Small intestine (tissue), 7 donors: ENCODE data around the gene LILRB1. TPM values are rescaled to one million over a fixed set of nuclear protein-coding genes. Genes with fewer than 3 reads are reported as not detected.
"Not testable (repeated sequence)": the region's sequence is repeated elsewhere in the genome, so short reads cannot be mapped to it uniquely, and the experiment has no call there.

Experiments used
- DNase-seq, 2 donors: peaks; one replicate each; pipeline versions ENCODE4 v3.0.0 to v3.0.0-alpha.2; 2013
- FAIRE-seq: peaks from 2 replicates; lab custom pipeline; 2012; peaks lifted over from hg19 to GRCh38; lab: Jason Lieb, UNC
- H3K27ac ChIP-seq, 3 donors: one replicate each; pipeline ENCODE4 v1.5.1; 2013; ENCODE audit warnings: low read length in 2 of 3, mild to moderate bottlenecking in 2 of 3, control low read depth in 1 of 3, inconsistent platforms in 1 of 3, low read depth in 1 of 3, moderate library complexity in 1 of 3
- H3K27me3 ChIP-seq, 3 donors: one replicate each; pipeline ENCODE4 v1.6.1; 2013; ENCODE audit warnings: low read length in 3 of 3, inconsistent platforms in 1 of 3; ENCODE audit not compliant: control insufficient read depth in 3 of 3, insufficient read depth in 3 of 3
- H3K36me3 ChIP-seq, 3 donors: one replicate each; pipeline ENCODE4 v1.6.1; 2013; ENCODE audit warnings: low read length in 3 of 3, inconsistent platforms in 1 of 3, low read depth in 1 of 3, mild to moderate bottlenecking in 1 of 3, moderate library complexity in 1 of 3; ENCODE audit not compliant: control insufficient read depth in 3 of 3, insufficient read depth in 2 of 3
- H3K4me1 ChIP-seq, 3 donors: one replicate each; pipeline ENCODE4 v1.6.1; 2013; ENCODE audit warnings: low read length in 2 of 3, inconsistent platforms in 1 of 3, low read depth in 1 of 3, mild to moderate bottlenecking in 1 of 3, moderate library complexity in 1 of 3; ENCODE audit not compliant: control insufficient read depth in 3 of 3, insufficient read depth in 2 of 3
- H3K4me3 ChIP-seq, 3 donors: one replicate each; pipeline ENCODE4 v1.5.1; 2013; ENCODE audit warnings: low read length in 3 of 3, control low read depth in 1 of 3, inconsistent platforms in 1 of 3, low read depth in 1 of 3, mild to moderate bottlenecking in 1 of 3, moderate library complexity in 1 of 3
- H3K9me3 ChIP-seq, 2 donors: one replicate each; pipeline ENCODE4 v1.6.1; 2013; ENCODE audit warnings: low read depth in 1 of 2, low read length in 1 of 2; ENCODE audit not compliant: control insufficient read depth in 2 of 2, insufficient read depth in 1 of 2
- WGBS, 3 donors: extraction: QIAGEN DNeasy Blood & Tissue Kit; methylation state at CpG; one replicate each; pipeline ENCODE4 v1.1.7; 2013; 5-methylcytosine and 5-hydroxymethylcytosine counted together
- polyA plus RNA-seq, 4 donors: library from polyadenylated mRNA; stranded (reverse) in 3 of 4; unstranded in 1 of 4; fragments of 200-250 nt in 3 of 4; fragments of 120-200 nt in 1 of 4; gene quantifications; one replicate each; pipeline versions ENCODE4 v1.2.1 to v1.2.3, GENCODE V29; 2013
- donor health status: healthy with polysubstance abuse.
- donor health status: control.
- donor health status: control.
- donor health status: Bipolar disorder and iron deficiency.
- donor health status: healthy.

Gene LILRB1
- polyA plus RNA-seq, 4 donors: 0.45 to 3.5 (median 1.8) TPM

GRCh38 chr19:54616057-54616456, 14.2 kb upstream of the LILRB1 start:
- FAIRE-seq: no peak
- peak overlapping the region in 1 of 3 donors; percentile 78 for H3K27ac ChIP-seq

GRCh38 chr19:54616821-54617560, 13.3 kb upstream of the LILRB1 start:
- Histone ChIP-seq H3K27ac (peak overlapping the region in 1 of 3 donors; percentile 78), H3K27me3 (no peaks in the 10 kb centered on the region), H3K9me3 (peaks cover 0 to 6% of the 10 kb centered on the region in 2 donors), H3K4me3 (no peak overlapping the region), H3K36me3 (no peaks in the 10 kb centered on the region), H3K4me1 (no peaks in the 10 kb centered on the region)
- 42 to 63% (median 57%) methylated on average over 5 of the region's 5 CpGs for WGBS, 3 donors
- DNase-seq: no peak
- no peak for FAIRE-seq

More at GRCh38 chr19:54616057-54616456, 14.2 kb upstream of the LILRB1 start:
- no peaks in the 10 kb centered on the region for H3K36me3 ChIP-seq
- WGBS, 3 donors: 60 to 64% (median 62%) methylated on average over 3 of the region's 3 CpGs
- DNase-seq: no peak
- no peak overlapping the region for H3K4me3 ChIP-seq
- no peaks in the 10 kb centered on the region for H3K4me1 ChIP-seq
- H3K27me3 ChIP-seq: no peaks in the 10 kb centered on the region
- H3K9me3 ChIP-seq: peaks cover 0 to 6% of the 10 kb centered on the region in 2 donors

DNA sequence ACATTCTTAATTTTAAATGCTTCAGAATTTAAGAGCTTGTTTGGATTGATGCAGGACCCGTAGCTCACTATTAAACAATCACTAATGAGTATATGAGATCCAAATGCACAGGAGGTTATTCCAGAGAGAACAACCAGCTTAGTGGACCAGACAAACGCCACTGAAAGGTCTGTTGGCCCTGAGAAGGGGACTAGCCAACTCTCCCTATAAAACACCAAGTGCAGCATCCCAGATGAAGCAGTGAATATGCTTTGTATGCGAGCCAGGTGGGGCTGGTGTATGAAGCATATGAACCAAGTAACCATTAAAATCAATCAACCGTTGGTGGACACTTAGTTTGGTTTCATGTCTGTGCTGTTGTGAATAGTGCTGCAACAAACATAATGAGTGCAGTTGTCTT, 9.8 kb upstream of the LILRB1 start:
- H3K4me1 ChIP-seq: no peaks in the 10 kb centered on the region
- no peak for DNase-seq
- H3K36me3 ChIP-seq: no peaks in the 10 kb centered on the region
- 63 to 71% (median 64%) methylated on average over 4 of the region's 4 CpGs for WGBS, 3 donors
- H3K4me3 ChIP-seq: no peak overlapping the region
- no peaks in the 10 kb centered on the region for H3K27me3 ChIP-seq
- no peak for FAIRE-seq
- H3K9me3 ChIP-seq: peaks cover 0 to 2% of the 10 kb centered on the region in 2 donors
- H3K27ac ChIP-seq: no peak overlapping the region

DNA sequence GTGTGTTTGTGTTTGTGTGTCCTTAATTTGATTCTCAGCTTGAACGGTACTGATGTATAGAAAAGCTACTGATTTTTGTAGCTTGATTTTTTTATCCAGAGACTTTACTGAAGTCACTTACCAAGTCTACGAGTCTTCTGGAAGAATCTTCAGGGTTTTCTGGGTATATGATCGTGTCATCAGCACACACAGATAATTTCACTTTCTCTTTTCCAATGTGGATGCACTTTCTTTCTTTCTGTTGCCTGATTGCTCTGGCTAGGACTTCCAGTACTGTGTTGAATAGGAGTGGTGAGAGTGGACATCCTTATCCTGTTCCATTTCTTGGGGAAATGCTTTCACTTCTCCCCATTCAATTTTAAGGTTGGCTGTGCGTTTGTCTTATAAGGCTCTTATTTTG, 7.9 kb upstream of the LILRB1 start:
- no peak overlapping the region for H3K4me3 ChIP-seq
- FAIRE-seq (no peak), DNase-seq (no peak)
- WGBS, 3 donors: 47 to 55% (median 49%) methylated on average over 4 of the region's 4 CpGs
- H3K27ac ChIP-seq: no peak overlapping the region
- no peaks in the 10 kb centered on the region for H3K4me1 ChIP-seq
- H3K9me3 ChIP-seq: peaks cover 0 to 2% of the 10 kb centered on the region in 2 donors
- peaks cover 0 to 5% (median 0%) of the 10 kb centered on the region in 3 donors for H3K27me3 ChIP-seq
- no peaks in the 10 kb centered on the region for H3K36me3 ChIP-seq

GRCh38 chr19:54624234-54624633, 6.0 kb upstream of the LILRB1 start:
- not testable (repeated sequence) for H3K27ac ChIP-seq, DNase-seq, H3K4me1 ChIP-seq, H3K27me3 ChIP-seq, H3K9me3 ChIP-seq, H3K4me3 ChIP-seq, H3K36me3 ChIP-seq, FAIRE-seq
- WGBS, 3 donors: 56 to 69% (median 63%) methylated on average over 7 to 10 of the region's 10 CpGs

DNA sequence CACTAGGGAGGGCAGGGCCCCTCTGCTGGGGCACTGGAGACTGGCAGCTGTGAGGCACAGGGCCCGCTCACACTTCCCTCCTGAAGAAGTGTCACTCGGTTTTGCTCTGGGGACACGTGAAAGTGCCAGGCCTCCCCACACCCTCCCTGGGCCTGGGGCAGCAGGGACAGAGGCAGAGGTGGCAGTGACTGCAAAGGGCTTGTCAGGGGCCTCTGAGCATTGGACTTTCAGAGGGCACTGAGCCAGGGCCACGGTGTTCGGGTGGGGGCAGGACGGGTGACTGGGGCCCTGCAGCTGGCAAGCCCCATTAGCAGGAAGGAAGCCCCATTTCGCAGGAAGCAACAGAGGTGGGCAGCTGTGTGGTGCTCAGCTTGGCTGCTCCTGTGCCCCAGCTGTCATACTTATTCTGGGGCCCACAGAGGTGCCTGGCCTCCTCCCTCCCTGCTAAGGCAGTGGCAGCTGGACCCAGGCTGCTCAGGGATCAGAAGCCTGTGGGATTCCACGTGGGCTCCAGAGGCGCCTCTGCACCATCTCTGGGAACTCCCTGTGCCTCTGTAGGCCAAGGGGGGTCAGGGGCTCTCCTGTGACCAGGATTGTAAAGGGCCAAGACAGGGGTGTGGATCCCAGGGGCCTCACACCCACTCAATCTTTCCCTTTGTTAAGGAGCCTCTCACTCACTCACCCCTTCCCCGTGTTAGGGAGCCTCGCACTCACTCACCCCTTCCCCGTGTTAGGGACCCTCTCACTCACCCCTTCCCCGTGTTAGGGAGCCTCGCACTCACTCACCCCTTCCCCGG, 5.2 kb upstream of the LILRB1 start:
- 60 to 83% (median 67%) methylated on average over 9 to 14 of the region's 15 CpGs for WGBS, 3 donors
- H3K36me3 ChIP-seq, H3K27ac ChIP-seq, FAIRE-seq, DNase-seq, H3K4me1 ChIP-seq, H3K9me3 ChIP-seq, H3K4me3 ChIP-seq, H3K27me3 ChIP-seq: not testable (repeated sequence)

DNA sequence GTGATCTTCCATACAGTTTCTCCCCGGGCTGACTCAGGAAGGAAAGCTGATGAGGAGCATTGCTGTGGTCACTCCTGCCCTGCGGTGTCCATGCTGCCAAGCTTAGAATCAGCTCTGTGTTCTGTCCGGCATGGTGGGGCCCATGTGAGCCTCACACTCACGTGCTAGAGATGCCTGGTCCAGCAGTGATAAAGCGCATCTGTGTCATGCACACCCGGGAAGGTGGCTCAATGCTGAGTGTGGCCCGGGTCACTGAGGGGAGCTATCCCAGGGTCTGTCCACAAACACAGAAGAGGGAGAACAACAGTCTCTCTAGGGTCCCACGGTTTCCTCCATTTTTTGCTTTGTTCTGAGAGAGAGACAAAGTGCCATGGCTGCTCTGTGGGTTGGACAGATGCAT, 3.5 kb upstream of the LILRB1 start:
- Histone ChIP-seq H3K4me1 (no peaks in the 10 kb centered on the region), H3K27ac (no peak overlapping the region), H3K36me3 (no peaks in the 10 kb centered on the region), H3K27me3 (peaks cover 0 to 5% (median 0%) of the 10 kb centered on the region in 3 donors), H3K9me3 (no peaks in the 10 kb centered on the region), H3K4me3 (no peak overlapping the region)
- 73 to 84% (median 82%) methylated on average over 8 of the region's 8 CpGs for WGBS, 3 donors
- no peak for FAIRE-seq
- no peak for DNase-seq

- H3K36me3 ChIP-seq, FAIRE-seq, H3K27me3 ChIP-seq, H3K4me3 ChIP-seq, DNase-seq, H3K4me1 ChIP-seq, H3K9me3 ChIP-seq, H3K27ac ChIP-seq: not testable (repeated sequence)
- 50 to 56% (median 51%) methylated on average over 4 of the region's 4 CpGs for WGBS, 3 donors
These were observed 2.4 kb upstream of the LILRB1 start for GRCh38 chr19:54627912-54628311.
